Measurements from ENCODE around the gene WDR46. TPM values are rescaled to one million over a fixed set of nuclear protein-coding genes. Genes with fewer than 3 reads are reported as not detected.

Gene WDR46
- total and polyA plus RNA-seq, 2 of the 8 experiments (the other 6 are each of a cell fraction or from before 2014, with no cell fraction given), result 69.7 to 91.0 TPM

DNA sequence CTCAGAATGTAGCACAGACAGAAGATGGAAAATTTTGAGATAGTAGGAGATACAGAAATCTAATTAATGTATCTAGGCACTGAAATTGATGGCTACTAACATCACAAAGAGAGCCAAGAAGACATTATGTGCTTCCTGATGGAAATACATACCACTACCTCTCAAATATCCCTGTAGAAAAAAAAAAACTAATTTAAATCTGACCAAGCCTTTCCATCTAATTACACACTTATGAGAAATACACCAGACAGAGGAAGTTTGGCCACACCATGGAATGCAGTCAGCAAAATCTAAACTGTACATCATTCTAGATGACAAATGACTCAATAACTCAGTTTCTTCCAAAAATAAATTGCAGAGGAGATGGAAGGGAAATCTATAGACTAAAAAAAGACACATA lies 36.3 kb downstream of the WDR46 start:
- no peak overlapping the region for H4K91ac ChIP-seq (replicated peaks; ENCODE audit: insufficient read length, low read length)
- no peak overlapping the region for H2BK12ac ChIP-seq (ENCODE audit: low read depth, low read length)
- no peak overlapping the region for H2BK120ac ChIP-seq (replicated peaks; ENCODE audit: low read depth, low read length)
- no peak overlapping the region for H3K56ac ChIP-seq (replicated peaks; ENCODE audit: insufficient read length, low read depth, low read length)
- peaks cover 9% of the 10 kb centered on the region; the same call in 1 of the 2 replicates for H3K23me2 ChIP-seq (ENCODE audit: low read depth, low read length)
- no peak overlapping the region for H2AK5ac ChIP-seq (ENCODE audit: low read depth, low read length)
- no peaks in the 10 kb centered on the region for H4K20me1 ChIP-seq (replicated peaks in 1 of 2; ENCODE audit: control insufficient read depth in 1 of 2, insufficient read depth in 2 of 2, low read length in 2 of 2)
- H3K4ac ChIP-seq (replicated peaks; ENCODE audit: insufficient read length, low read depth, low read length), result no peak overlapping the region
- H3K4me2 ChIP-seq (ENCODE audit: insufficient read depth in 1 of 2, low read depth in 2 of 2, low read length in 2 of 2), result no peak overlapping the region
- H2AFZ ChIP-seq (ENCODE audit: low read length), result no peak overlapping the region
- no peak overlapping the region for H2BK20ac ChIP-seq (ENCODE audit: low read length)
- FAIRE-seq (no peak), DNase-seq (ENCODE audit: low read depth in 1 of 2, low spot score in 2 of 2) (no peak)
- H2BK15ac ChIP-seq (ENCODE audit: low read length), result no peak overlapping the region
- no peak overlapping the region for H3K27ac ChIP-seq (ENCODE audit: low read depth, low read length)
- peaks cover 0 to 10% (median 7%) of the 10 kb centered on the region in 4 experiments; a peak in 4 of 7 replicates for H3K4me1 ChIP-seq (replicated peaks in 1 of 4; ENCODE audit: control insufficient read depth in 3 of 4, insufficient read depth in 4 of 4, low read length in 3 of 4)
- H3K36me3 ChIP-seq (ENCODE audit: control insufficient read depth in 2 of 4, insufficient read depth in 4 of 4, low read length in 3 of 4), result peaks cover 0 to 2% (median 0%) of the 10 kb centered on the region in 4 experiments; a peak in 1 of 8 replicates
- no peak overlapping the region for H3K14ac ChIP-seq (ENCODE audit: insufficient read length)
- no peak overlapping the region for H3K23ac ChIP-seq (ENCODE audit: insufficient read length)
- no peak overlapping the region for H4K5ac ChIP-seq (ENCODE audit: insufficient read length, low read depth, low read length)
- no peaks in the 10 kb centered on the region for H3K79me2 ChIP-seq (ENCODE audit: control insufficient read depth in 1 of 2, insufficient read depth in 2 of 2, low read length in 2 of 2)
- POLR2A ChIA-PET (ENCODE audit: partially characterized antibody), result interaction anchor here (0.7 to 3.9 kb wide), 3 partner anchors 18 to 209 kb away, joined by 3 to 25 read pairs (median 3); partner anchors contain the start of genes RPS18 and VPS52
- no peaks in the 10 kb centered on the region for H3K9me3 ChIP-seq (ENCODE audit: insufficient read depth in 2 of 2, low read depth in 1 of 2, low read length in 1 of 2)
- H3K9ac ChIP-seq (replicated peaks in 1 of 4; ENCODE audit: extremely low read depth in 1 of 4, low read depth in 3 of 4, low read length in 3 of 4), result no peak overlapping the region
- CTCF ChIA-PET (ENCODE audit: partially characterized antibody), result interaction anchor here (7.9 kb wide), 1 partner anchor 17 kb away, joined by 107 read pairs; no protein-coding TSS in a partner anchor
- no peak overlapping the region for H3K4me3 ChIP-seq (ENCODE audit: extremely low read depth in 1 of 4, insufficient read depth in 2 of 4, low read depth in 3 of 4, low read length in 4 of 4)
- peaks cover 0 to 10% (median 5%) of the 10 kb centered on the region in 4 experiments; a peak in 3 of 7 replicates for H3K27me3 ChIP-seq (replicated peaks in 1 of 4; ENCODE audit: control insufficient read depth in 3 of 4, extremely low read depth in 1 of 4, insufficient read depth in 3 of 4, low read length in 3 of 4)
- H2BK5ac ChIP-seq (ENCODE audit: low read depth, low read length), result no peak overlapping the region
- no peak for TF ChIP-seq ASH2L (IDR thresholded peaks at IDR 0.05; ENCODE audit: low read length)
- H4K8ac ChIP-seq (ENCODE audit: extremely low read depth, insufficient read depth, low read length), result no peak overlapping the region
- no peak overlapping the region for H3K18ac ChIP-seq (ENCODE audit: extremely low read depth, low read length)
- no peaks in the 10 kb centered on the region for H3K79me1 ChIP-seq (ENCODE audit: low read depth, low read length)
